ENCODE results near the gene ASIC2.

- no peak for TF ChIP-seq POLR2A (IDR thresholded peaks at IDR 0.05; ENCODE audit: low read length)
- no peak for TF ChIP-seq GATA1 (IDR thresholded peaks at IDR 0.05; ENCODE audit: low read depth, low read length)
Observed at GRCh38 chr17:33151565-33151964, 141.5 kb downstream of the ASIC2 start.

All from erythroblast (primary cell).